HepG2 (cell line): ENCODE data around the gene TCF12.

ENCODE experiments used
- MAF1 ChIP-seq: sonication (generic); formaldehyde crosslinking; IDR thresholded peaks from 2 replicates; pipeline ENCODE4 v1.5.0; 2020; ENCODE audit warnings: missing genetic modification reagents, borderline replicate concordance
- MTF2 ChIP-seq: sonication (generic); formaldehyde crosslinking; IDR thresholded peaks from 2 replicates; pipeline ENCODE4 v1.5.0; 2020; ENCODE audit warnings: missing genetic modification reagents, borderline replicate concordance
- ZBTB33 ChIP-seq: sonication (generic); formaldehyde crosslinking; IDR thresholded peaks from 2 replicates; pipeline ENCODE4 v1.4.0; 2020; ENCODE audit warnings: missing genetic modification reagents
- ZFP41 ChIP-seq: sonication (generic); formaldehyde crosslinking; IDR thresholded peaks from 2 replicates; pipeline ENCODE4 v1.4.0; 2020; ENCODE audit warnings: mild to moderate bottlenecking, missing genetic modification reagents, borderline replicate concordance
- TF ChIP-seq, protein P1 (sequence below): sonication (generic); formaldehyde crosslinking; IDR thresholded peaks from 2 replicates; pipeline ENCODE4 v1.5.0; 2020; ENCODE audit warnings: mild to moderate bottlenecking, missing genetic modification reagents, moderate library complexity

DNA sequence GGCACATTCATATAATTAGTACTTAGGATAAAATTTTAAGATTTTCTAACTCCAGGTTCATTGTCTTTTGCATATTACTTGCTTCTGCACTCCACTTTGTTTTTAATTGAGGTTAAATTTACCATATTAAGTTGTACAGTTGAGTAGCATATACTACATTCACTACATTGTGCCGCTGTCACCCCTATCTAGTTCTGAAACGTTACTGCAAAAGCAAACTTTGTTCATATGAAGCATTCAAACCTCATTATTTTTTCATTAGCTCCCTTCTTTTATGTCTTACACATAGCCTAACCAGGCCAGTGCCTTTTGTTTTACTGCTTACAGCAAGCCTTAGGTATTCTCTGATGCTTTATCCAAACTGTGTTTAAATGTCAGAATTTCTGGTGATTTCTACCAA is 274.7 kb downstream of the TCF12 start:
- TF ChIP-seq, protein P1, sequence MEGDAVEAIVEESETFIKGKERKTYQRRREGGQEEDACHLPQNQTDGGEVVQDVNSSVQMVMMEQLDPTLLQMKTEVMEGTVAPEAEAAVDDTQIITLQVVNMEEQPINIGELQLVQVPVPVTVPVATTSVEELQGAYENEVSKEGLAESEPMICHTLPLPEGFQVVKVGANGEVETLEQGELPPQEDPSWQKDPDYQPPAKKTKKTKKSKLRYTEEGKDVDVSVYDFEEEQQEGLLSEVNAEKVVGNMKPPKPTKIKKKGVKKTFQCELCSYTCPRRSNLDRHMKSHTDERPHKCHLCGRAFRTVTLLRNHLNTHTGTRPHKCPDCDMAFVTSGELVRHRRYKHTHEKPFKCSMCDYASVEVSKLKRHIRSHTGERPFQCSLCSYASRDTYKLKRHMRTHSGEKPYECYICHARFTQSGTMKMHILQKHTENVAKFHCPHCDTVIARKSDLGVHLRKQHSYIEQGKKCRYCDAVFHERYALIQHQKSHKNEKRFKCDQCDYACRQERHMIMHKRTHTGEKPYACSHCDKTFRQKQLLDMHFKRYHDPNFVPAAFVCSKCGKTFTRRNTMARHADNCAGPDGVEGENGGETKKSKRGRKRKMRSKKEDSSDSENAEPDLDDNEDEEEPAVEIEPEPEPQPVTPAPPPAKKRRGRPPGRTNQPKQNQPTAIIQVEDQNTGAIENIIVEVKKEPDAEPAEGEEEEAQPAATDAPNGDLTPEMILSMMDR (CRISPR knock-in tag), result no peak
- no peak for TF ChIP-seq ZBTB33 (CRISPR knock-in tag)
- no peak for TF ChIP-seq ZFP41
- TF ChIP-seq MAF1 (CRISPR knock-in tag), result no peak
- no peak for TF ChIP-seq MTF2 (CRISPR knock-in tag)
